GM19328 (cell line): ENCODE data around the gene IFITM1.
"Not testable (repeated sequence)": the region's sequence is repeated elsewhere in the genome, so short reads cannot be mapped to it uniquely, and the experiment has no call there.

ENCODE experiments used
- ATAC-seq: cut with Tn5 transposase; IDR thresholded peaks from one replicate; pipeline ENCODE4 v1.9.1; 2021; ENCODE audit warnings: mild to moderate bottlenecking, moderate library complexity; ENCODE audit not compliant: unreplicated experiment

IFITM1 gene

DNA sequence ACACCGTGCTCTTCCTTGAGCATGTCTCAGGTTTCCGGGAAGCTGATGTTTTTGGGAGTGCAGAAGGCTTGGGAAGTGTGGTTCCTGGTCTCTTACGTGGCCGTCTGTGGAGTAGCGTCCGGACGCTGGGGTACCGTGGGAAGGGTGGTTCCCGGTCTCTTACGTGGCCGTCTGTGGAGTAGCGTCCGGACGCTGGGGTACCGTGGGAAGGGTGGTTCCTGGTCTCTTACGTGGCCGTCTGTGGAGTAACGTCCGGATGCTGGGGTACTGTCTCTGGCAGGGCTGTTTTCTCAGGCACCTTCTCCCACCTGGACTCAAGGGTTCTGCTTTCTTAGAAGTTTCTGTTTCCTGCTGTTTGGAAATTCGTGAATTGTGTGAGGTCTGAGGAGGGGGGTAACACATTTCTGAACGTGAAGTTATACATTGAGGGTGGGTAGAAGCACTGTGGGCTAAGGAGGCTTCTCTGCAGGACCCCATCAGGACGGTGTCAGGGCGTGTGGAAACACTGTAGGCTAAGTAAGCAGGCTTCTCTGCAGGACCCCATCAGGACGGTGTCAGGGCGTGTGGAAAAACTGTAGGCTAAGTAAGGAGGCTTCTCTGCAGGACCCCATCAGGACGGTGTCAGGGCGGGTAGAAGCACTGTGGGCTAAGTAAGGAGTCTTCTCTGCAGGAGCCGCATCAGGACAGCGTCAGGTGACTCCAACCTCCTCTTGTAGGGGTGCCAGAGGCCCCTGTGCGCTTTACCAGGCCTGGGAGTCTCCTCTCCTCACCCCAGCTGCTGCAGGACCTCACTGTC, 12.2 kb downstream of the IFITM1 start:
- no peak for ATAC-seq

DNA sequence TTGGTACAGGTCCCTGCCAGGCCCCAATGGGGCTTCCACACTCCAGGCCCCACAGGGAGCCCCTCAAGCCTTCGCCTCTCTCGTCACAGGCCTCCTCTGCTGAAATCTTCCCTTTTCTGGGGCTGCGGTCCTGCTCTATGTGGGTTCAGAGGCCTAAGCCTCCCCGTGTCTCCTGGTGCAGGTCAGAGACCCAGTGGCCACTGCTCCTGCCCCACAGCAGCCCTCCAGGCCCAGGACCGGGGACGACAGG, 12.7 kb downstream of the IFITM1 start:
- ATAC-seq = no peak

DNA sequence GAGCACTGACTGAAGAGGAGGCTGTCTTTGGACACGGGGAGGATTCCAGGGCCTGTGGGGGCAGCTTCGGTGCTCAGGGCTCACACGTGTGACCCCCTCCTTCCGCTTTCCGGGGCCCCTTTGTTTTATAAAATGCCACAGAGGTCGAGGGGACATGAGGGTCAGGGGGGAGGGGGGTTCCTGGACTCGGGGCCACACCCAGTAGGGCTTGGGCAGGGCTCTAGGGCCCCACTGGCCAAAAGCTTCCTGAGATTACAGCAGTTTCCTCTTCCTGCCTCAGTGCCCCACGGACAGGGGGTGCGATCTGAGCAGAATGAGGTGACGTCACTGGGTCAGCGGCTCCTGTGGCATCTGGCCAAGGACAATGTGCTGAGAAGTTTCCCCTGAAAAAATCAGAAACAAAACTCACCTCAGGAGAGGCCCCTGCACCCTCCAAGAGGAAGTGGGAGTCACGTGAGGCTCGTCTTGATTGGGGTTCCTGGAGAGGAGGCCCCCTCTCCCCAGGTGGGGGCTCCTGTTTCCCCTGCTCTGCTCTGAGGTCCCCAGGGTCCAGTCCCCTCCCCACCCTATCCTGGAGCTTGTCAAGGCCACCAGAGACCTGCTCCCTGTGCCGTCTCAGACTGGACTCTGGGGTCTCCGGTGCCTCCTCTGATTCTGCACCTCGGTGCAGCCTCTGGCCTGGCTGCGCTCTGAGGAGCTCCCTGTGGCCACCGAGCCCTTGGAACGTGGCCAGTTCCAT, 13.2 kb downstream of the IFITM1 start:
- ATAC-seq = no peak

DNA sequence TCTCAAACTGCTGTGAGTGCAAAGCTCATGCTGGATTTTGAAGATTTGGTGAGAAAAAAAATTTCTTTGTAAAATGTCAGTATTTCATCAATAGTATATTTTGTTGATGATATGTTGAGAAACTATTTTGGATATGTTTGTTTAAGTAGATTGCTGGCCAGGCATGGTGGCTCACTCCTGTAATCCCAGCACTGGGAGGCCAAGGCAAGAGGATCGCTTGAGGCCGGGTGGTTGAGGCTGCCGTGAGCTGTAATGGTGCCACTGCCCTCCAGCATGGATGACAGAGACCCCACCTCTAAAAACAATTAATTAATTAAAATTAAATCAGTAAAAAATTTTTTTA, 13.7 kb downstream of the IFITM1 start:
- no peak for ATAC-seq

DNA sequence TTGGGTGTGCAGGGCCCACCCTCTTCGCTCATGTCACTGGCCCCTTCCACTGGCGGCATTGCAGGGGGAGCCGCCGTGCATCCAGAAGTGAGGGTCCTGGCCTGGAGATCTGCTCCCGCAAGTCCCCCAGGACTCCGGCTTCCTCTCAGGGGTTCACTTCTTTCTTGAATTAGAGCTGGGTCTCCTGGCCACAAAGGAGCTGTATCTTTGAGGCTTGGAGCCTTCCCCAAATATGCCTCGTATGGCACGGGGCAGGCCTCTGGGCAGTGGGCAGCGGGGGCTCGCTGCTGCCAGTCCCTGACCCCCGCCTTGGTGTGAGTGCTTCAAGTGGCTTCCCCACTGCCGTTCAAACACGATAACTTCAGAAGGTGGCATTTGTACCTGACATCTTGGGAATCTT, 14.2 kb downstream of the IFITM1 start:
- no peak for ATAC-seq

DNA sequence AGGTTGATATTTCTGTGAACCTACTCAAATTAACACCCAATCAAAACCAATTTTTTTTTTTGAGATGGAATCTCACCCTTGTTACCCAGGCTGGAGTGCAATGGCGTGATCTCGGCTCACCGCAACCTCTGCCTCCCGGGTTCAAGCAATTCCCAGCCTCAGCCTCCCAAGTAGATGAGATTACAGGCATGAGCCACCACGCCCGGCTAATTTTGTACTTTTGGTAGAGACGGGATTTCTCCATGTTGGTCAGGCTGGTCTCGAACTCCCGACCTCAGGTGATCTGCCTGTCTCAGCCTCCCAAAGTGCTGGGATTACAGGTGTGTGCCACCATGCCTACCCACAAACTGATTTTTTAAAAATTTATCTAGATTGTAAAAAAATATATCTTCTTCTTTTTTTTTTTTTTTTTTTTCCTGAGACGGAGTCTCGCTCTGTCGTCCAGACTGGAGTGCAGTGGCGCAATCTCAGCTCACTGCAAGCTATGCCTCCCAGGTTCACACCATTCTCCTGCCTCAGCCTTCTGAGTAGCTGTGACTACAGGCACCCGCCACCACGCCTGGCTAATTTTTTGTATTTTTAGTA, 14.8 kb downstream of the IFITM1 start:
- not testable (repeated sequence) for ATAC-seq

DNA sequence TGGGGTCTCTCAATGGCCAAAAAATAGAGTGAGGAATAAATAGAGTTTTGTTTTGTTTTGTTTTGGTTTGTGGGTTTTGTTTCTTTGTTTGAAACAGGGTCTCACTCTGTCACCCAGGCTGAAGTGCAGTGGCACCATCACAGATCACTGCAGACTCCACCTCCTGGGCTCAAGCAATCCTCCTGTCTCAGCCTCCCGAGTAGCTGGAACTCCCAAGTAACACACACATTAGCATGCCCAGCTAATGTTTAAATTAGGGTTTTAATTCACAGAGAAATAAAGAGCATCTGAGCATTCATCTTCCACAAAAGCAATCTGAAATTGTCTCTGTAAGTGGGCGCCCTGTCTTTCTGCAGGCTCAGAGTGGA, 16.0 kb downstream of the IFITM1 start:
- ATAC-seq = no peak

DNA sequence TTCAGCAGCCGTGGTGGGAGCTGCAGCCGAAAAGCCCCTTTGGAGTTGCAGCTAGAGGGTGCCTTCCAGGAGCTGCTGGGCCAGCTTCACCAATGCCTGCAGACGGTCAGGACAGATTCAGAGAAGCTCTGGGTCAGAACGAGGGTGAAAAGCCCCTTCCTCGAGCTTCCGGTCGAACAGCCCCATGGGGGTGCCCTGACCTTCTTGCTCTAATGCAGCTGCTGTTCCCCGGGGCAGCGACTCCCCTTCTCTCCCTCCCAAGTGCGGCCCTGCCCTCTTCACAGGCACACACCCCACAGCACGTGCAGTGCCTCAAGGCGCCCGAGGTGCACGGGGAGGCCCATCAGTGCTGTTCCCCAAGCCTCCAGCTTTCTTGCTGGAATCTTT, 16.5 kb downstream of the IFITM1 start:
- no peak for ATAC-seq

DNA sequence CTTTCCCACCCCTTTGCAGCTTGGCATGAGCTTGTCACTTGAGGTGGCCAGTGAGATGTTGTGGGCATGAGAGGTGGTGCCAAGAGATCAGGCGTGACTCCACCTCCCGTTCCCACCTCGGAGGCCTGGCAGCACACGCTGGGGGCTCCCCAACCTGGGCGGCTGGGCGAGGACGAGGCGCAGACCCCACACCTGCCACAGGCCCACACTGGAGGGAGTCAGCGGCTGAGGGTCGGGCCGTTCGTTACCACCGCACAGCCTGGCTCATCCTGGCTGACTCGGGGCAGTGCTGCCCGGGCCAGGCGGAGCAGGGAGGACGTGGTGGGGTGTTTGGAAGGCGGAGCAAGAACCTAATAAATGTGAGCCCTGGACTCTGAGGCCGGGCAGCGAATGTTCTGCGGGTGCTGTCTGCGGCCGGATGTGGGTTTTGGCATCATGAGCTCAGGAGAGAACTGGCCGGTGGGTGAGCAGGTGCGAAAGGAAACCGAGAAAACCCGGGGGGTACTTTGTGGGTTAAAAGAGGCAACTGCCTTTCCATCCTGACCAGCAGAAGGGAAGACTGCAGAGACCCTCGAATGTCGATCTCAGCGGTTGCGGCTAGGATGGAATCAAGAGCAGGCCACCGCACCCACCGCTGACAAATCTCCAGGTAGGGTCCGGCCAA, 17.0 kb downstream of the IFITM1 start:
- ATAC-seq = no peak

DNA sequence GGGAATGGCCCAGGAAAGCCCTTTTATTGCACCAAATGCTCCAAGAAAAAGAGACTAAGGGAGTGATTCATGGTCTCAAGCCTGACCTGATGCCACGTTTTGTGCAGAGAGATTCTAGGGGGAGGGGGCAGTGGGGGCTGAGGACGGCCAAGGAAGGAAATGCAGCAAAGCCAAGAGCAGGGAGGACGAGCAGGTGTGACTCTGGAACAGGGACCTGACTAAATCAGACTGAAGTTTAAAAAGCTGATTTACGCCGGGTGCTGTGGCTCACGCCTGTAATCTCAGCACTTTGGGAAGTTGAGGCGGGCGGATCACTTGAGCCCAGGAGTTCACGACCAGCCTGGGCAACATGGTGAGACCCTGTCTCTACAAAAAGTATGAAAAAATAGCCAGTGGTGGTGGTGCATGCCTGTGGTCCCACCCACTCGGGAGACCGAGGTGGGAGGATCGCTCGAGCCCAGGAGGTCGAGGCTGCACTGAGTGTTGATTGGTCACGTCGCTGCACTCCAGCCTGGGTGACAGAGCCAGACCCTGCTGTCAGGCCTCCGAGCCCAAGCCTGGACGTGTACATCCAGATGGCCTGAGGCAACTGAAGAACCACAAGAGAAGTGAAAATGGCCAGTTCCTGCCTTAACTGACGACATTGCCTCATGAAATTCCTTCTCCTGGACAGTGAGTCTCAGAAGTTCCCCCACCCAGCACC, 17.7 kb downstream of the IFITM1 start:
- no peak for ATAC-seq

DNA sequence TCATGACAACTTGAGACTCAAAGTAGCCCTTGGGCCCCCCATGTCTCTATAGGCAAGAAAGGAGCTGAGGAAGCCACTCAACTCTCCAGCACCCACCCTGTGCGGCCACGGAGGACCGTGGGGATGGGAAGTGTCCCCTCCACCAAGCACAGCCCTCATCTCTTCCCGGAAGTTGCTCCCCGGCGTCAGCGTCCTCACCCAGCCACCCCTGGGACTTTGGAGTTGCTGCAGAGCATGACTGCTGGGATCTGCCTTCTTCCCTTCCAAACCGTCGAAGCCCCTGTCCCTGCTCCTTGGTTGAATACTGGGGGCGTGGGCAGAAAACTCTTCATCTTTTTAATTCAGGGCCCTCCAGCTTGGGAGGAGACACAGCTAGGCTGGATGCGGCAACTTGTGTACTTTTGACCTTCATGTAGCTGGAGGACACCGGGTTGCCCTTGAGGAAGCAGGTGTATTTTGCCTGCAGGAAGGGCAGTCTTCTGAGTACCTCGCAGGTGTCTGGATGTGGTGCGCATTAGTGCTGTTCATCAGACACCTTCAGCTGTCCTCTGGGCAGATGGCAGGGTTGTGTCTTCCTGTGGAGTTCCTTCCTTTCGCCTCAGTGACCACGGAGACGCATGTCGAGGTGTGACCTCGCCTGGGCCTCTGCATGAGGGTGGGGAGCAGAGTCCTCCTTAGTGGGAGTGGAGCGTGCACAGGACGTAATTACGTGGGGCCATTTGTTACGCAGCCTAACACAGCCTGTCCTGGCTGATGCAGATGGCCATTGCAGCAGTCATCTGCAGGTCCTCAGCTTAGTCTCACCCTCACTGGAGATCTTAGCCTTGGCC, 19.0 kb downstream of the IFITM1 start:
- no peak for ATAC-seq

DNA sequence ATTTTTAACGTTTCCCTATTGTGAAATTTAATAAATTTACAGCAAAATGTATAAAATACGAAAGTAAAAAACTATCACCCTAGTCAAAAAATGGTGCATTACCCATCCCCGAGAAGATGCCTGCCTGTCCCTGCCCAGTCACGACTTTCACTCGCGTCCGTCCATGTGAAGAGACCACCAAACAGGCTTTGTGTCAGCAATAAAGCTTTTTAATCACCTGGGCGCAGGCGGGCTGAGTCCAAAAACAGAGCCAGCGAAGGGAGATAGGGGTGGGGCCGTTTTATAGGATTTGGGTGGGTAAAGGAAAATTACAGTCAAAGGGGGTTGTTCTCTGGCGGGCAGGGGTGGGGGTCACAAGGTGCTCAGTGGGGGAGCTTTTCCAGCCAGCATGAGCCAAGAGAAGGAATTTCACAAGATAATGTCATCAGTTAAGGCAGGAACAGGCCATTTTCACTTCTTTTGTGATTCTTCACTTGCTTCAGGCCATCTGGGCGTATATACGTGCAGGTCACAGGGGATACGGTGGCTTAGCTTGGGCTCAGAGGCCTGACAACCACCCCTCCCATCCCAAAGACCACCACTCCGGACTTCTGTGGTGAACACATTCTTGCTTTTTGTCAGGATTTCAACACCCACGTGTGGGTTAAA, 19.9 kb downstream of the IFITM1 start:
- ATAC-seq = not testable (repeated sequence)

DNA sequence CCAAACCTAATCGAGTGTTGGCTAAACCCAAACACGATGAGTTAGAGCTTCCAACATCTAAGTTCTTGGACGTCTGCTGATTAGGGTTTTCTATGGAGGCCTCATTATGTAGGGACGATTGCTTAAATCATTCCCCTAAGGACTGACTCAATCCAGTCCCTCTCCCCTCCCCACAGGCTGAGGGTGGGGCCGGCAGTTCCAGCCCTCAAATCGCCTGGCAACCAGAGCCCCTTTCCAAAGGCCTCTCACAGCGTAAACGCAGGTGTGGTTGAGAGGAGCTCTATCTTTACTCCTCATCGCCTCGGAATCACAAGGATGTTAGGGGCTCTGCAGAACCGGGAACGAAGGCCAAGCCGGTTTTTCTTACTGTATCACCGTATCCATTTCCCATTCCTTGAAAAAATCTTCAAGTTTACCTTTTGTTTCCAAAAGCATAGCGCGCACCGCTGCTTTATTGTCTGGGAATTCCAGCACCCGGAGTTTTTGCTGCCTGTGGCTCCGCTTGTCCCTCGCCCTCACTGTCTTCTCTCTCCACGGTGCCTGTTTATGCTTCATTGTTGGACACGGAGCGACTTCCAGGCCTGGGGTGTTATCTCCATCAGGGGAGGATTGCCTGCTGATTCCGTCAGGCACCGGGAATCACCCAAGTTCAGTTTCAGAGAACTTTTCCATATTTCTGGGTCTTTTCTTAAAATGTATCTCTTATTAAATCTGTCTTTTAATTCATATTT, 20.6 kb downstream of the IFITM1 start:
- no peak for ATAC-seq

DNA sequence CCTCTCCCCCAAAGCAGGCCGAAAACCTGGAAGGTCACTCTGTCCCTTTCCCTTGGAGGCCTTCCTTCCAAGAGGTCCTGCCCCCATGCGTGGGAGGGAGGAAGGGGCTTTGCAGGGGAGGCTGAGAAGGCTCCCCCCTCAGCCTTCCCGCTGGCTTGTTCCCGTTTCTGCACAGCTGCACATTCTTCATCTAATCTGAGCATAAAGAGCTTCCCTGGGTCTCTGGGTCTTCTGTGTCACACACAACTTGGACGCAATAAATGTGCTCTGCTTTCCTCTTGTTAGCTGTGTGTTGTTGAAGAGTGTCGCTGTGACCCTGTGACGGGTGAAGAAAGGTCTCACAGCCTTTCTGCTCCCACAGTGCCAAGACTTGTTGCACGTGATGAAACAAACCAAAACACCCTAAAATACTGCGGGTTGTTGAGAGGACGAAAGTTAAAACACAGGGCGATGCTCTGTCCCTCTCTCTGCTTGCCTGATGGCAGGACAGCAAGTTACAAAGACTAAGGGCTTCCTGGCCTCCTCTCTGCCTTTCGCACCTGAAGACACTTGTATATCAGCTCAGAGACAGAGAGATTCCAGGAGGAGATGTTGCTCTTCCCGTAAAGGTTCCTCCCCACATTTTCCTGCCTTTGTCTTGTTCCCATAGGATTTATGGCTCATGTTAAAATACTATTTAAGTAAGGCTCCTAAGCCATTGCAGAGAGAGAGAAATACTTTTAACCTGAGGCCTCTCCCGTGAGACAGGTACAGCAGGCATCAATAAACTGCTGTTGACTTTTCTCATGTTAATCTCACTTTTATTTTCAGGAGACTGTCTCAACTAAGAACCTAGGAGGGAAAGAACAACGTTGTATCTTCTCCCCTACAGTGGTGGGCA, 22.2 kb downstream of the IFITM1 start:
- no peak for ATAC-seq

DNA sequence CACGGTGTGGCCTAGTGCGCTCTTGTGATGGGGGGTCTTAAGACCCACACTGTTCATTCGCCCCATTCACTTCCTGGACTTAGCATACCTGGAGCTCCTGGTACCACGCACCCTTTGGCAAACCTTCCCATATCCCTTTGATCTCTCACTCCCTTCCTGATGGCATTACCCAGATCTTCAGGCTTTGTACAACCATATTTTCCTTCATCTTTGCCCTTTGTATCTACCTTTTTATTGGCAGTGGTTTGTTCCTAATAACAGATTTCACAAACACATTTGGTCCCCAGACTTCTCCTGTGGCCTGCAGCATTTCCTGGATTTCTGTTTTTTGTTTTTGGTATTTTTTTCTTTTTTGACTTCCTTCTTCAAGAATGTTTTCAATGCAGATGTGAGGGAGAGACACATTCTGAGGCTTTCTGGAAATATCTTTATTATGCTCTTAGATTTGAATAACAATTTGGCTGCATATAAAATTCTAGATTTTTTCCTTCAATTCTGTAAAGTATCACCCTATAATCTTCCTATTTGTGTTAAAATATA, 22.9 kb downstream of the IFITM1 start:
- ATAC-seq = no peak

DNA sequence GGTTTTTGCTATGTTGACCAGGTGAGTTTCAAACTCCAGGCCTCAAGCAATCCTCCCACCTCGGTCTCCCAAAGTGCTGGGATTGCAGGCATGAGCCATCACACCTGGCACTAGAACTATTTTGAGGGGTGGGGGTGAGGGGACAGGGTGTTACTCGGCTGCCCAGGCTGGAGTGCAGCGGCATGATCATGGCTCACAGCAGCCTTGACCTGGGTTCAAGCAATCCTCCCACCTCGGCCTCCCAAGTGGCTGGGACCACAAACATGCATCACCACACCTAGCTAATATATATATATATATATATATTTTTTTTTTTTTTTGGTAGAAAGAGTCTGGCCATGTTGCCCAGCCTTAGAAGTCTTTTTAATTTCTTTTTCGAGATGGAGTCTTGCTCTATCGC, 23.9 kb downstream of the IFITM1 start:
- ATAC-seq = no peak

DNA sequence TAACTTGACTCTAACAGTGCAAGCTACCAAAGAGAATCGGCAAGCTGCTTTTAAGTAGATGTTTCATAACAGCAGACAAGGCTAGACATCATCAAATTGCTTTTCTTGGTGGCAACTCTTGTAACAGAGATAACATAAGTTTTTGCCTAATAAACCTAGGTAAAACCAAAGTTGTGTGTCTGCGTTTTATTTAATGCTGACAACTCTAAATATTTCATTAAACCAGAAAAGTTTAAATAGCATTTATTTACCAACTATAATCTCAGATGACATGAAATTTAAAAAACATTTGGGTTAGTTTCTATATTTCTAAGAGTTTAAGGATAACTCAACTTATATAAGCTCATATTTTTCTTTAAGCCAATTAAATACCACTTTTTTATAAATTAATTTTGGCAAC, 26.1 kb downstream of the IFITM1 start:
- ATAC-seq = no peak
